CD4-positive, alpha-beta T cell treated with Interferon gamma for 1 hour (primary cell): ENCODE measurements around the gene SETBP1.

Source experiments
- DNase-seq: peaks from one replicate; pipeline ENCODE4 v3.0.0-alpha.2; 2020

Gene SETBP1

DNA sequence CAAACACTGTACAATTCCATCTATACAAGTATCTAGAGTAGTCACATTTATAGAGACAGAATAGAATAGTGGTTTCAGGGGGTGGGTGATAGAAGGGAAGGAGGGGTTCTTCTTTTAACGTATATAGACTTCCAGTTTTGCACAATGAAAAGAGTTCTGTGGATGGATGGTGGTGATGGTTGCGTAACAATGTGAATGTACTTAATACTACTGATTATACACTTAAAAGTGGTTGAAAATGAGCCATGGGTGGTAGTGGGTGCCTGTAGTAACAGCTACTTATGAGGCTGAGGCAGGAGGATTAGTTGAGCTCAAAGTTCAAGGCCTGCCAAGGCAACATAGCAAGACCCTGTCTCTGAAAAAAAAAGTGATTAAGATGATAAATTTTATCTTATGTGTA is 85.8 kb downstream of the SETBP1 start:
- DNase-seq = no peak

DNA sequence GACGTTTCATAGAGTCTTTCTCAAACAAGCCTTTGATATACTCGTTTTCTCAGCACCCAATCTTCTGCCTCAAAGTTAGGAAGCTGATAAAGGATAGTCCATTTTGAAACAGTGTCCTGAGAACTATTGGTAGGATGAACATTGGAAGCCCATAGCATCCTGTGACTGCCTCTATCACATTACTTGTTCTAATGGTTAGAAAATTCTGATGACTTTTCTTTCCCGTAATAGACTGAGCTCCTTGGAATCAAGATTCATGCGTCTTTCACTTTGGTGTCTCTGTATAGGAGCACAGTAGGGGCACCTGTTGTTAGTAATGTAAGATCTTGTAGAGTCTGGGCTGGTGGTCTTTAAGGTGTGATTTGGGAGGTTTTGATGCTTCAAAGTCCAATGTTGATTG is 87.1 kb downstream of the SETBP1 start:
- no peak for DNase-seq

DNA sequence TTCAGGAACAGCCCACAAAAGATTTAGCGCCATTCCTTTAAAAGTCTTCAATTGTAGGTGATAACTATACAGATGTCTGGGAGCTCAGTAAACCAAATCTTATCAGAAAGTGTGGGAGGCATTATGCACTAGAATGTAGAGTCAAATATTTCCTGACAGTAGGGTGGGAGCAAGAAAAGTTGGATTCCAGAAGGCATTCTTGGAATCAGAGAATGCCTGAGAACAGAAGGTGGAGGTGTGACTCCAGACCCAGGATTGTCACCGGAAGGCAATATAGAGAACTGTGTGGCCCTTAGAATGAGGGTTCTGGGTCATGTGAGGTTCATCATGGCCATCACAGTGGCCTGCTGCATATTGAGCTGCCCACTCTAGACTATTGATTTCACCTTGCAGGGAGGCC is 90.0 kb downstream of the SETBP1 start:
- no peak for DNase-seq

DNA sequence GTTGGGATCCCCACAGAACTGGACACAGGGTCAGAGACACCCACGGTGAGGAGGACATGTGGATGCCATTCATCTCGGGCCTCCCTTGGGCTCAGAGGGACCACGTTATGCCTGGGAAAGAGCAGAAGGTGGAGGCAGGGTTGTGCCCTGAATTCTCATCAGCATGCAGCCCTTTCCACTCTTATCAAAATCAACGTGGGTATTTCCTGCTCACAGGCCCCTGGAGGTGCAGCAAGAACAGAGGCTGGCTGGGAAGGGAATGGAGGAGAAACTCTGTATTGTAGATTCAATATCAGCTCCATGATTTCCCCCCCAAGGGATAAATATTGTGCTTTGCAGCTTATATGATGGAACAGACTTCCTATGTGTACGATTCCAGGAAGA is 90.9 kb downstream of the SETBP1 start:
- DNase-seq = no peak

DNA sequence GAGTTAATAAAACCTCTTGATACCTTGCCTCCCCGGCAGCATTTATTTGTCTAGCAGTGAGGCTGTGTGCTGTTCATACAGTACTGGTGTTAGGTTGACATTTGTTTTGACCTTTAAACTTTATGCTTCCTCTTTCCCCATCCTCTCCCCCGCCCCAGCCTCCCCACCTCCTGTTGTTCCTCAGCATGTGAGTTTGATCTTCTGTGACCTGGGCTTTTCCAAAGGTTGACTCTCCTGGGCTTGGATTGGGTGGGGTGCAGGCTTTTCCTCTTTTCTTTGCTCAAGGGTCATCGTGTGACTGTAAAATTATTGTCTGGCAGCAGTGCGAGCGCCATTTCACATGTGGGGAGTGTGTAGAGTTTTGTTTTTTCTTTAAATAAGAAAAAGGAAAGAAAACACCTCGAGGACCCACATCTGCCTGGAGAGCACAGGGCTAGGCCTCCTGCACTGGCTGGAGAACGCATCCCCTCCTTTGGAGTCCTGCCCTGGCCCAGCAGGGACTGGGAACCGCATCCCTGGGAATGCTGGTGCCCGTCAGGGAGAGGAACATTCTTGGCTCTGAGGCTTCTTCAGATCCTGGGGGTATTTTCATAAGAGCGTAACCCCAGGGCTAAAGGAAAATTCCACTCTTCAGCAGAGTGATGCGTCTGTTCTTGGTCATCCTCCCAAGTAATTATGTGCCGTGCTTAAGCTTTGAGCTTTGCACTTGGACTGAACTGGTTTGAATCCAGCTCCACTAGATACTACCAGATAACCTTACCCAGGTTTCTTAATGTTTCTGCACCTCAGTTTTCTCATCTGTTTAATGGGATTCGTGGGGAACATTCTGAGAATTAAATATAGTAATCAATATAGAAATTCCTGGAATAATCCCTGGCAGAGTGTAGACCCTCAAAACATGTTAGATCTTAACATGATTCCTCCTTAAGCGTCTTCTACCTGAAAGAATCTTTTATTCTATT is 91.5 kb downstream of the SETBP1 start:
- no peak for DNase-seq

DNA sequence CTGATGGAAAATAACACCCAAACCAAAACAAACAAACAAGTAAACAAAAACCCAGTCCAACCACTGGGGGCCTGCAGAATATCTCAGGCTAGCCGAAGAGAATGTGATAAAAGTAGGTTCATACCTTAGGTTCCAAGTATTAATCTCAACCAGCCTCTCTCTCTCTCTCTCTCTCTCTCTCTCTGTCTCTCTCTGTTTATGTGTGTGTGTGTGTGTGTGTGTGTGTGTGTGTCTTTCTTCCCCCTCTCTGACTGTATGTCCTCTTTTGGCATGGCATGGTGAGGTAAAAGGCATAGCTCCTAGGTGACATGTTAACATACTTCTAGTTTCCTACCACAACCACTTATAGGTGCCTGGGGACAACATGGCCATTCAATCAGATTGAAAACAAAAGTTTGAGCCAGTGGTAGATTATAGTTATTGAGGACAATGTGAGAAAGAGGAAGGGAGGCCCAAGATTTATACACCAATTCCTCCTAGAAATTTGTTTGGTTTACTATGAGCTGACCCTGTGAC is 93.0 kb downstream of the SETBP1 start:
- no peak for DNase-seq

DNA sequence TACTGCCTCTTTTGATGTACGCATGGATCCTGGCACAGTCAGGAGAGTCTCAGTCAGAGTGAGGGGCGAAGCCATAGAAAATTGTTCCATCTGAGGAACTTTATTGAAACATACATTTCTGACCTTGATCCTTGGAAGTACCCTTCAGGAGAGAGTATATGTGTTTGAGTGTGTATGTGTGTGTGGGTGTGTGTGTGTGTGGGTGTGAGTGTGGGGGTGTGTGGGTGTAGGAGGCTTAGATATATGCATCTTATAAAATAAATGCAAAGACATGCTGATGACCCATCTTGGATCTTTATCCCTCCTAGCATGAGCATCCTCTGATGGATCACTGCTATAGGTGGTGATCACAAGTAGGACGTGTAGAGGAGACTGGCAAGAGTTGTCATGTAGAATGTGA is 93.5 kb downstream of the SETBP1 start:
- no peak for DNase-seq

DNA sequence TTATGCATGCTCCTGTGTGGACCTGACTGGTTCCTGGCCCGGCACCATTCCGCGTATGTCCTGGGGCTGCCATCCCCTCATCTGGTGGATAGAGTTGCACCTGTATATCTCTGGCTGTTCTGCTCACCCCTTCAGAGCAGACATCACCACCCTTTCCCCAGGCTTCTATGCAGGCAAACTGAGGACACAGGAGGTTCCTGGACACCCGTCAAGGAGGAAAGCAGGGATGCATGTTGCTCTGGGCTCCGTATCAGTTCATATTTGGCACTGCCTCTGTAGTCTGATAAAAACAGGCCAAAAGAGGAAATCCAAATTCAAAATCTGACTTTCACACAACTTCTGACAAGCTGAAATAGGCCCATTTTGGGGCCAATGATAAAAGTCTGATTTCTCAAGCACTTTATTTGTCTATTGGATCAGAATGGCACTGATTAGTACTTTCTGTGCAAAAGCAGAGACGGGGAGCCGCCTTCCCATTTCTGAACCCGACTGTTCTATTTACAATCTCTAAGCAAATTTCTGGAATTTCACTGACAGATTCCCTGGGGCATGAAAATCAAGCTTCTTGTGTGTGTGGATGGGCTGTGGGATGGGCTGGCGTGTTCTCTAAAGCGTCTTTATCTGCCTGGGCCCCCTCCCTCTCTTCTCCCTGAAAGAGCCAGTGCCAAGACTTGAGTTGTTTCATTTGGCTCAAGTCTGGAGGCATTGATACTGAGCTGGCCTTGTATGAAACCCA is 96.9 kb downstream of the SETBP1 start:
- DNase-seq = no peak

DNA sequence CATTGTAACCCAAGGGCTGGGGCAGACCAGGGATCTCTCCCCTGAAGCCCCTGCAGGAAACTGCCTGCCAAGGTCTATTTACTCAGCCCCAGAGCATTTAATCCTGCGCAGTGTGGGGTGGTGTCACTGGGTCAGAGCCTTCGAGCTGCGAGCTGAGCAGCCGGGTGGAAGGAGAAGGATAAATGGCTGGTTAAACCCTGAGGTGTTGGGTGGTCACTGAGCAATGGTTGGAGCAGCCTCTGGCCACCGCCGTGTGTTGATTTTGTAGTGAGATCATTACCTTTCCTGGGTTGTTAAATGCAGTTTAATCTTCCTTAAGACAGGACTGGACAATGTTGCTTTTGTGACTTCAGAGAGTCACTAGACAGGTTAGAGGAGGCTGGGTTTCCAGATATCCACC is 98.1 kb downstream of the SETBP1 start:
- DNase-seq = no peak

DNA sequence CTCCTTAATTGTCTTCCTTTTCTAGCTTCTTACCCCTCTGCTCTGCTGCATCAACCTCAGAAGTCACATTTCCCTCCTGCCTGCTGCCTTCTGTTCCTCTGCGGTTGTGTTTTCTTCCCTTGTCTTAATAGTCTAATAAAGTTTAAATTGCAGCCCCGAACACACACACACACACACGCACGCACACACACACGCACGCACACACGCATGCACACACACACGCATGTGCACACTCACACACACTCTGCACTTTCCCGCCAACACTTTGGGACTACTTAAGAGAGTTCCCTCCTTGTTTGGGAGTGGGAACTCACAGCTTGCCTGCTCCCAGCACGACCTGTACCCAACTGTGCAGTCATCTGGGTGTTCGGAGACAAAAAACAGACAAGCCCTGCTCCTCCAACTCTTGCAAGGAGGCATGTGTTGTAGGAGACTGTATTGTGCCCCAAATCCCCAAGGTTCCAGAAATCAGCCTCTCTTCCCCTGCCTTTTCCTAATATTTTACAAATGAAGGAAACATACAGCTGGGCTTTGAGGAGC is 99.1 kb downstream of the SETBP1 start:
- no peak for DNase-seq

DNA sequence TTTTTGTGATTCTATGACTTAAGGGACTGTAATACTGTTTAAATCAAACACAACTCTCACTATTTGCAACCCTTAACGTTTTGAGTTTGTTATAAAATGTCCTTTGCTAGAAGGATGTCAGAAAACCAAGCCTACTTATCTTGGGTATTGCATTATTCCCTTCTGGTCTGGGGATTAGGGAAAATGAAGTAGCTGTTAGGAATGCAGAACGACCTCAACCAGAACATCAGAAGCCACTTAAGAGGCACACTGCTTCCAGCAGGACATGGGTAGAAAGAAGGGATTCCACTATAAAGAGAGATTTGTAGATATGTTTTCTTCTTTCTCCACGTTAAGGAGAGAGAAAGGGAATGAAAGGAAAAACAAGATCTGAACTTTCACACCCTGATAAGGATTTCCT is 101.2 kb downstream of the SETBP1 start:
- no peak for DNase-seq

DNA sequence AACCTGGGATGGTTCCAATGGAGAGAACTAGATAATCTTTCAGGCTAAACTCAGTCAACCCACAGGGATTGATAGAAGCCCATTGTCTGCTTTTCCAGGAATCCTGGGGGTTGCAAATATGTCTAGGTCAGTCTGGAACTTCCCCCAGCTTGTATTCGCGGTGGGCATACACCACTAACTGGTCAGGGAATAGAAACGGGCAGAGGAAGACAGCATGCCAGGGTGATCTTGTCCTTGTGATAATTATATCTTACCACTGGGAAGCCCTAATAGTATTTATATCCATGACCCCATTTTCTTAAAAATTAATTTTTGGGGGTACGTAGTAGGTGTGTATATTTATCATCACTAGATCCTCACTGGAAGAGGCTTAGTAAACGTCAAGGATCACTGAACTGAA is 101.9 kb downstream of the SETBP1 start:
- DNase-seq = no peak

DNA sequence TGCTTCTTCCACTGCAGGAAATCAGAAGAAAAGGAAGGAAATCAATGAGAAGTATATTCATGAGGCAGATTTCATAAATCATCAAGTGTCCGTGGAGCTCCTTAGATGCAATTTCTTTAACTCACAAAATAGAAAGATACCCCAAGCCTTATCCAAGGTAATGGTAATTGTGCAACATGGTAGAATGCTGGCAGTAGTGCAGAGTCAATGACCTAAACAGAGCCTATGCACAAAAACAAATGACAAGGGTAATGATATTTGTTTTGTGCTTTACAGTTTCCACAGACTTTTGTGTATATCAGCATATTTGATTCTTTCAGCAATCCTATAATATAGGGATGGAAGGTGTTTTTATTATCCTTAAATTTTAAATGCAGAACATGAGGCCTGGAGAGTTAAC is 102.7 kb downstream of the SETBP1 start:
- no peak for DNase-seq

DNA sequence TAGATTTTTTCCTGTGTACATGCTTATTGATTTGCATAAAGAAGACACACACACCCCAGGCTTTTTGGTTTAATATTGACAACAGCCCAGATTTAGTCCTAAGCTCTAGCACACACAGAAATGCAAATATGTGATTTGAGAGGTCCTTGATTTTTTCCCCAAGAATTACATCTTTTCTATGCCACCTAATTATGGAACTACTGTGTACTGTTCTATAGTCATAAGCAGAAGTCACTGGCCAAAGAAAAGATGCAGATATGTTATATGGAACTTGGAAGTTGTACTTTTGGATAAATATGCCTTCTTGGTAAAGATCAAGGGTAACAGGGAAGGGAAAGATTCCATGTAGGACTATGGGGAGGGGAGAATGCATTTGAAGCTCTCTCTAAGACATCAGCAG is 105.6 kb downstream of the SETBP1 start:
- DNase-seq = no peak

DNA sequence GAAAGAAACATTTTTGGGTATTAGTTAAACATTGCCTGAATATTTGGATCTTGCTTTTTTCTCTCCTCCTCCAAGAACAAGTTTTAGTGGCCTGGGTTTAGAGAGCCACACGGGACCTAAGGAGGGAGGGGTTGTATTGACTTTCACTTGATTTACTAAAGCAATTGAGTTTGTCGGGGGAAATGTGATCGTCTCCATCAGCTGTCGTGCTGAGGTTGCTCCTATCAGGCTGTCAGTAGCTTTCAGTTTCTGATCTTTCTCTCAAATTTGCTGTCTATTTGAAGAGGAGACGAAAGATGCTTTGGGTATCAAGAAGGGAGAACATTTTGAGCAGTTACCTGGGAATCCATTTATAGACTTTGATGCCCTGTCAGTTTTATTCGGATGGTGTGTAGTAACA is 106.0 kb downstream of the SETBP1 start:
- DNase-seq = no peak

DNA sequence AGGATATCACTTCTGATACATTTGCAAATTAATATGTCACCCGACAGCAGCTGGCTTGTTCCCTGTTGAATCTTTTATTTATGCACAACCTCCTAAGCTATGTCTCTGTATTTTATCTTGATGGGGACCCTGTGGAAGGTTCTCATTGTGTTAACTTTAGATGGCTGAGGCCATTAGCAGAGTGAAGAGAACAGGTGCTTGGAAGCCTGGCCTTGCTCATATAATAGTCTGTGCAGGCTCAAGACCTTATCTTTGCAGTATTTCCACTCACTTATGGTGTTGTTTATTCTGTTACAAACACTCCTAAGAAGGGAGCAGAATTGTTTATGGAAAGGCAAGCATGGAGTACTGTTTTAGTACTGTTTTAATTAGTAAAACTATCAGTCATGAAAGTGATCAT is 107.6 kb downstream of the SETBP1 start:
- DNase-seq = no peak

DNA sequence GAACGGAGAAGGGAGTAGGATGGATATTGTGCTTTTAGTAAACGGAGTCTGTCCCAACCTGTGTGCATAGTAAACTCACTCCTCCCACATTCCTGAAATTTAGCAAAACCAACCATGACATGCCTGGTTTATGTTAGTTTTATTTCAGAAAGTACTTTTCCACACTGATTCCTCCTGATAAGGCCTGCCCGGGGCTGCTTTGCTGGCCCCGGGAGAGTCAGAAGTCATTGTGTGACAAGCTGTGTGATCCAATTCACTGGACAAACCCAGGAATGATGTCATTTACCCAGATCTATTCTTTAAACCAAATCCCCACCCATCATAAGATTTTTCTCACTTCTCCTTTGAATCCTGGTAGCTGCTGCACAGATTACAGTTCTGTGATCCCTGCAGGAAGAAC is 109.0 kb downstream of the SETBP1 start:
- DNase-seq = no peak

DNA sequence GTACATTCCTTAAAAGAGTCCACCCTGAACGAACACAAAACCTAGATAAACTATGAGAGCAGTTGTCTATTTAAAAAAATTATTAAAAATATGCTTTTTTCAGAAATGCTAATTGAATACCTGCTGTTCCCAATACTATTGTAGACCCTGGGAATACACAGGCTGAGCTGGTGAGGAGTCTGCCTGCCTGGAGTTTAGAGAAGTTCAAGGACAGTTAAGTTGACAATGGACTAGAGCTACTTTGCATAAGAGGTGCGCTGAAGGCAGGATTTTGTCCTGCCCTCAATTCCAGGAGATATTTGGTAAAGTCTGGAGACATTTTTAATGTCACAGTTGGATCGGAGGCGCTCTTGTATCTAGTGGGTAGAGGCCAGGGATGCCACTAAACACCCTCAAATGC is 110.2 kb downstream of the SETBP1 start:
- DNase-seq = no peak

DNA sequence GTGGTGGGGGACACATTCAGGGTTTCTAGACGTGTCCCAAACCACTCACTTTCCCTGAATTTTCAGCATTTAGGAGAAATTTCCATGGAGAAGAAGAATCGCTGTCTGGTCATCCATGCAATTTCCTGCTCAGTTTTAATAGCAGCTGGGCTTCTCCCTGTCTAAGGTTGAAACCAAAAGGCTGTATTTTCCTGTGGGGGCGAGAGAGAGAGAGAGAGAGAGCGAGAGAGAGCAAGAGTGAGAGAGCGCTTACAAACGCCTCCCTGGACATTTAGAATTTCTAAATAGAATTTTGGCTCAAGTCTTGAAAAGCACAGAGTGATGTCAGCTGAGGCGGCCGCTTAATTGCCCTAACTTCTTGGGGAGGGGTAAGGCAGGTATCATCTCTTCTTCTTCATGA is 110.8 kb downstream of the SETBP1 start:
- DNase-seq = no peak

DNA sequence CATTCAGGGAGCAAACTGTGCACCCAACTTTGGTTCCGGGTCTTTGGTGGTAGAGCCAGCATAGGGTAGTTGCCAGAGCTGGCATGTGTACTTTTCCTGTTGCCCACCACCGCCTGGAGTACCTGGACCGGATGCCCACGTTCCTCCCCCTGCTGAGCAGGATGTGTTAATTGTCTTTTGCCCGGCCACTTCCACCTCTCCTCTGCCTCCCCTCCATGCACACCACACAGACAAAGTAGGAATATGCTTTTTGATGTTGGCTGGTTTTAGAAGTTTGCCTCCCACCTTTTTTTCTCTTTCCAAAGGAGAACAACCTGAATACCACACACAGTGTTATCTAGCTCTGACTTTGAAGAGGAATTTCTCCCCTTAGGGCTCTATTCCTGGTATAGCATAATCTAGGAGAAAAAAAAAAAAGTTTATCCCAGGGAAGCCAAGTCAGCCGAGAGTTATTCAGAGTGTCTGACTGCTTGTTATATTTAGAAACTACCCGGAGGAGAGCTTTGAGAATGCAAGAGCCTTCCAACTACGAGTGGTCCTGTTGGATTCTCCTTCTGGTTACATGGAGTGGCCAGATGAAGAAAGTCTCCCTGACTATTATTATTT is 111.9 kb downstream of the SETBP1 start:
- DNase-seq = no peak

DNA sequence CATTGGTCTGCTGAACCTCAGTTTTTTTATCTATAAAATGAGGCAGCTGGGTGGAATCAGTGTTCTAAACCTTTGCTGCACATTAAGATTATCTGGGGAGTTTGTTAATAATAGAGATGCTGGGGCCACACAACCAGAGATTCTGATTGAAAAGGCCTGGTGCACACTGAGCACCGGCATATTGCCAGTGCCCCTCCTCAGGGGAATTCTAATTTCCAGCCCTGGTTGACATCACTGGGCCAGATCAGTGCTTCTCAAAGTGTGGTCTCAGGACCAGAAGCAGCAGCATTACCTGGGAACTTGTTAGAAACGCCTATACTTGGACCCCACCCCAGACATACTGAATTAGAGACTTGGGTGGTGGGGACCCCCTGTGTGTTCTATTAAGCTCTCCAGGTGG is 112.5 kb downstream of the SETBP1 start:
- no peak for DNase-seq

DNA sequence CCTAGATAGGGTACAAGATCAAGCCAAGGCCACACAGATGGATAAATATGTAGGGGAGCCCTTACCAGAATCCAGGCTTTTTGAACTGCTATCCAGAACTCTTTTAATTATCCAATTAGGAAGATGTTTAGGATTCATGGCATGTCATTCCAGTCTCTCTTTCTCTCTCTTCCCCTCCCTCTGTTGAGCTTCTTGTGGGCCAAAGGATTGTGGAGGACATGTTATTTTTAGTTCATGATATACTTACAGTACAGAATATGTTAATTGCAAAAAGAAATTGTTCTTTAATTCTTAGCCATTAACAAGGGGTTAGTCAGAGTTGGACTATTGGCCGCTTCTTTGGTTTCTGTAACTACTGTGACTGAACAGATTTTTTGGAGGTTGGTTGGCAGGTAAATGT is 113.0 kb downstream of the SETBP1 start:
- DNase-seq = no peak

DNA sequence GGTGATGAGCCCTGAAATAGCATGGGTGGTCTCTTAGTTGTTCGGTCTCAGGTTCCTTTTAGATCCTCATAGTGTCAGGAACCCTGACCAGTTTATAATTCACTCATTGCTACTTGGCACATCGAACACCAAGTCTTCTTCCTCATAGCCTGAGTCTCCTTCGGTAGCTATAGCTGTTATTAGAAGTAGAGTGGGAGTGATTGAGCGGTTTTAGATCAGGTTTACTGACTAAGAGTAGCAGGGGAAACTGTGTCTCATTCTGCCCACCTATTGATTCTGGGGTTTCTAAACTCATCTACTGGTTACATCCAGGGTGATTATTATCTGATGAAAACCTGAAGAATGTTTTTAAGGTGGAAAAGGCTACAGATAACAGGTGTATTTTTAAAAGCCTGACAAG is 114.6 kb downstream of the SETBP1 start:
- DNase-seq = no peak
